NB4 (cell line): ENCODE results near the gene PRUNE2.

Experiments
- CTCF ChIP-seq: IDR thresholded peaks from one replicate; pipeline ENCODE4 v1.5.1; 2012; ENCODE audit warnings: low read depth, low read length
- MAX ChIP-seq: IDR thresholded peaks from 2 replicates; pipeline ENCODE4 v1.6.1; 2011; ENCODE audit warnings: low read depth, low read length
- MYC ChIP-seq: IDR thresholded peaks from 2 replicates; pipeline ENCODE4 v1.6.1; 2011; ENCODE audit warnings: low read depth, low read length
- POLR2A ChIP-seq: IDR thresholded peaks from 2 replicates; pipeline ENCODE4 v1.6.1; 2011; ENCODE audit warnings: mild to moderate bottlenecking; ENCODE audit not compliant: insufficient read length; ENCODE audit errors: extremely low read depth

- TF ChIP-seq CTCF: no peak
- no peak for TF ChIP-seq POLR2A
- TF ChIP-seq MYC: no peak
- TF ChIP-seq MAX: no peak
Observed at GRCh38 chr9:76852026-76852425, 53.9 kb downstream of the PRUNE2 start.
